K562 (cell line): ENCODE measurements around the gene MCU. TPM values are rescaled to one million over a fixed set of nuclear protein-coding genes. Genes with fewer than 3 reads are reported as not detected.

ENCODE experiments used
- DPF2 ChIP-seq: fragments of 450-650 bp; IDR thresholded peaks from 2 replicates; pipeline ENCODE4 v1.6.1; 2016
- MTA3 ChIP-seq: fragments of 450-650 bp; formaldehyde crosslinking; IDR thresholded peaks from 2 replicates; pipeline ENCODE4 v1.6.1; 2017; ENCODE audit warnings: mild to moderate bottlenecking, borderline replicate concordance
- RBFOX2 ChIP-seq: fragments of 200-400 bp; formaldehyde crosslinking; IDR thresholded peaks from 2 replicates; pipeline ENCODE4 v1.6.1; 2017; ENCODE audit warnings: low read depth, mild to moderate bottlenecking, low read length, moderate library complexity
- RBM25 ChIP-seq: fragments of 200-400 bp; formaldehyde crosslinking; IDR thresholded peaks from 2 replicates; pipeline ENCODE4 v1.6.1; 2018; ENCODE audit warnings: low read length, low read depth, moderate library complexity; ENCODE audit not compliant: severe bottlenecking
- SMARCC2 ChIP-seq: fragments of 450-650 bp; IDR thresholded peaks from 2 replicates; pipeline ENCODE4 v1.6.1; 2017; ENCODE audit warnings: antibody characterized with exemption, moderate library complexity, mild to moderate bottlenecking, low read depth
- SMARCE1 ChIP-seq: fragments of 450-650 bp; IDR thresholded peaks from 2 replicates; pipeline ENCODE4 v1.7.1; 2016; ENCODE audit warnings: mild to moderate bottlenecking
- ZNF589 ChIP-seq: fragments of 200-800 bp; sonication (Bioruptor generic); IDR thresholded peaks from 2 replicates; pipeline ENCODE4 v1.6.1; 2016; ENCODE audit warnings: low read depth, missing genetic modification characterization, missing compliant biosample characterization
- ZNF766 ChIP-seq: fragments of 200-800 bp; sonication (Bioruptor generic); conservative IDR thresholded peaks from 2 replicates; pipeline ENCODE4 v1.6.1; 2016; ENCODE audit warnings: missing genetic modification characterization, missing compliant biosample characterization
- polyA plus RNA-seq, 8 experiments: library from polyadenylated mRNA; depleted of rRNA in 4 of 8; stranded (reverse) in 5 of 8; unstranded in 3 of 8; fragments of >200 nt; fragmentation: Nextera tagmentation in 2 of 8; fragmentation: Illumina TruSeq in 1 of 8; extraction: Ambion mirVana in 2 of 8; extraction: Trizol in 1 of 8; gene quantifications; 2 replicates each; pipeline versions ENCODE4 v1.2.1 to v1.2.3, GENCODE V29; 2011 to 2014; ENCODE audit warnings: inconsistent platforms in 1 of 8, missing spikeins in 1 of 8
- total RNA-seq, 7 experiments: library from RNA; depleted of rRNA in 6 of 7; stranded (reverse); fragments of >200 nt in 6 of 7; fragmentation: Illumina TruSeq in 2 of 7; extraction: Trizol in 2 of 7; gene quantifications; 2 replicates each; pipeline versions ENCODE4 v1.2.1 to v1.2.3, GENCODE V29; 2011 to 2021; ENCODE audit warnings: low replicate concordance in 1 of 7
- TF ChIP-seq, protein P1 (sequence below): fragments of 450-650 bp; IDR thresholded peaks from 2 replicates; pipeline ENCODE4 v1.6.1; 2017; ENCODE audit warnings: antibody characterized with exemption, mild to moderate bottlenecking
- TF ChIP-seq, protein P2 (sequence below): sonication (generic); formaldehyde crosslinking; IDR thresholded peaks from 2 replicates; pipeline ENCODE4 v1.8.1; 2022; ENCODE audit warnings: missing genetic modification reagents
- TF ChIP-seq, protein P3 (sequence below), 2 experiments: fragments of 450-650 bp in 1 of 2; sonication (generic) in 1 of 2; formaldehyde crosslinking in 1 of 2; IDR thresholded peaks in 1 of 2; conservative IDR thresholded peaks in 1 of 2; 2 replicates each; pipeline versions ENCODE4 v1.6.1 to v1.8.1; 2016 to 2023; ENCODE audit warnings: mild to moderate bottlenecking in 2 of 2, moderate library complexity in 2 of 2, inconsistent platforms in 1 of 2, missing genetic modification reagents in 1 of 2
- TF ChIP-seq, protein P4 (sequence below): fragments of 250-450 bp; sonication (Bioruptor Pico); IDR thresholded peaks from 2 replicates; pipeline ENCODE4 v1.9.0; 2021; ENCODE audit warnings: mild to moderate bottlenecking
- TF ChIP-seq, protein P5 (sequence below): fragments of 250-450 bp; sonication (Bioruptor Pico); IDR thresholded peaks from 2 replicates; pipeline ENCODE4 v1.8.0; 2022; ENCODE audit warnings: moderate library complexity, mild to moderate bottlenecking, inconsistent platforms

MCU gene
- total and polyA plus RNA-seq, 9 of the 15 experiments (the other 6 are each of a cell fraction or from before 2014, with no cell fraction given) = 8.2 to 88.8 (median 21.3) TPM

DNA sequence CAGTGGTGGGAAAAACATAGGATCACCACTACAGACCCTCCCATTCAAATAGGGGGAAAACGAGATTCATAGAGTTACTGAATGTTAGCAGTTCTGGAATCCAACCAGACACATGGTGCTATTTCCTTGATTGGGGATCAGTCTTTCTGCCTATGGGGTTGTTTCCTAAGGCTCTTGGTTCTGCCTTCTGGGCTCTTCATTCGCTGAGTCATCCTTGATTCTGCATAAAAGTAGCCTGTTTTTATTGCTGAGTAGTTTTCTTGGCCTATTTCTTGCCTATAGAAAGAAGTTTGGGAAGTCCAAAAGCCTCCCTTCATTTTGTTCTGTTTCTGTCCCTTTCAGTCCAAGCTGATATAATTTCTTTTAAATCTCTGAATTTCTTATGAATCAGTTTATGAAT, 102.3 kb downstream of the MCU start (continued):
- TF ChIP-seq, protein P1, sequence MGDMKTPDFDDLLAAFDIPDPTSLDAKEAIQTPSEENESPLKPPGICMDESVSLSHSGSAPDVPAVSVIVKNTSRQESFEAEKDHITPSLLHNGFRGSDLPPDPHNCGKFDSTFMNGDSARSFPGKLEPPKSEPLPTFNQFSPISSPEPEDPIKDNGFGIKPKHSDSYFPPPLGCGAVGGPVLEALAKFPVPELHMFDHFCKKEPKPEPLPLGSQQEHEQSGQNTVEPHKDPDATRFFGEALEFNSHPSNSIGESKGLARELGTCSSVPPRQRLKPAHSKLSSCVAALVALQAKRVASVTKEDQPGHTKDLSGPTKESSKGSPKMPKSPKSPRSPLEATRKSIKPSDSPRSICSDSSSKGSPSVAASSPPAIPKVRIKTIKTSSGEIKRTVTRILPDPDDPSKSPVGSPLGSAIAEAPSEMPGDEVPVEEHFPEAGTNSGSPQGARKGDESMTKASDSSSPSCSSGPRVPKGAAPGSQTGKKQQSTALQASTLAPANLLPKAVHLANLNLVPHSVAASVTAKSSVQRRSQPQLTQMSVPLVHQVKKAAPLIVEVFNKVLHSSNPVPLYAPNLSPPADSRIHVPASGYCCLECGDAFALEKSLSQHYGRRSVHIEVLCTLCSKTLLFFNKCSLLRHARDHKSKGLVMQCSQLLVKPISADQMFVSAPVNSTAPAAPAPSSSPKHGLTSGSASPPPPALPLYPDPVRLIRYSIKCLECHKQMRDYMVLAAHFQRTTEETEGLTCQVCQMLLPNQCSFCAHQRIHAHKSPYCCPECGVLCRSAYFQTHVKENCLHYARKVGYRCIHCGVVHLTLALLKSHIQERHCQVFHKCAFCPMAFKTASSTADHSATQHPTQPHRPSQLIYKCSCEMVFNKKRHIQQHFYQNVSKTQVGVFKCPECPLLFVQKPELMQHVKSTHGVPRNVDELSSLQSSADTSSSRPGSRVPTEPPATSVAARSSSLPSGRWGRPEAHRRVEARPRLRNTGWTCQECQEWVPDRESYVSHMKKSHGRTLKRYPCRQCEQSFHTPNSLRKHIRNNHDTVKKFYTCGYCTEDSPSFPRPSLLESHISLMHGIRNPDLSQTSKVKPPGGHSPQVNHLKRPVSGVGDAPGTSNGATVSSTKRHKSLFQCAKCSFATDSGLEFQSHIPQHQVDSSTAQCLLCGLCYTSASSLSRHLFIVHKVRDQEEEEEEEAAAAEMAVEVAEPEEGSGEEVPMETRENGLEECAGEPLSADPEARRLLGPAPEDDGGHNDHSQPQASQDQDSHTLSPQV = 0 out of 2 replicates have a peak, but pooled peaks have one; percentile 43
- TF ChIP-seq, protein P2, sequence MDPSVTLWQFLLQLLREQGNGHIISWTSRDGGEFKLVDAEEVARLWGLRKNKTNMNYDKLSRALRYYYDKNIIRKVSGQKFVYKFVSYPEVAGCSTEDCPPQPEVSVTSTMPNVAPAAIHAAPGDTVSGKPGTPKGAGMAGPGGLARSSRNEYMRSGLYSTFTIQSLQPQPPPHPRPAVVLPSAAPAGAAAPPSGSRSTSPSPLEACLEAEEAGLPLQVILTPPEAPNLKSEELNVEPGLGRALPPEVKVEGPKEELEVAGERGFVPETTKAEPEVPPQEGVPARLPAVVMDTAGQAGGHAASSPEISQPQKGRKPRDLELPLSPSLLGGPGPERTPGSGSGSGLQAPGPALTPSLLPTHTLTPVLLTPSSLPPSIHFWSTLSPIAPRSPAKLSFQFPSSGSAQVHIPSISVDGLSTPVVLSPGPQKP (CRISPR knock-in tag) = no peak
- TF ChIP-seq SMARCC2 = no peak
- TF ChIP-seq, protein P3, sequence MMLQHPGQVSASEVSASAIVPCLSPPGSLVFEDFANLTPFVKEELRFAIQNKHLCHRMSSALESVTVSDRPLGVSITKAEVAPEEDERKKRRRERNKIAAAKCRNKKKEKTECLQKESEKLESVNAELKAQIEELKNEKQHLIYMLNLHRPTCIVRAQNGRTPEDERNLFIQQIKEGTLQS (IDR thresholded peaks at IDR 0.05) = peak; percentile 56; the same call in 1 of the 2 replicates
- TF ChIP-seq, protein P3 (CRISPR knock-in tag; conservative IDR thresholded peaks at IDR 0.05) = 0 out of 2 replicates have a peak, but pooled peaks have one; percentile 48
- no peak for TF ChIP-seq RBFOX2
- TF ChIP-seq ZNF589 (CRISPR knock-in tag) = no peak
- TF ChIP-seq, protein P4, sequence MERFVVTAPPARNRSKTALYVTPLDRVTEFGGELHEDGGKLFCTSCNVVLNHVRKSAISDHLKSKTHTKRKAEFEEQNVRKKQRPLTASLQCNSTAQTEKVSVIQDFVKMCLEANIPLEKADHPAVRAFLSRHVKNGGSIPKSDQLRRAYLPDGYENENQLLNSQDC (CRISPR knock-in tag) = no peak
- peak; percentile 69 for TF ChIP-seq DPF2
- TF ChIP-seq, protein P5, sequence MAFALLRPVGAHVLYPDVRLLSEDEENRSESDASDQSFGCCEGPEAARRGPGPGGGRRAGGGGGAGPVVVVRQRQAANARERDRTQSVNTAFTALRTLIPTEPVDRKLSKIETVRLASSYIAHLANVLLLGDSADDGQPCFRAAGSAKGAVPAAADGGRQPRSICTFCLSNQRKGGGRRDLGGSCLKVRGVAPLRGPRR (CRISPR knock-in tag) = no peak
- TF ChIP-seq RBM25 = no peak
- TF ChIP-seq ZNF766 (CRISPR knock-in tag) = no peak
- TF ChIP-seq SMARCE1 = peak; percentile 47; the same call in 1 of the 2 replicates
- no peak for TF ChIP-seq MTA3
